ENCODE data around the gene IQCE. TPM values are rescaled to one million over a fixed set of nuclear protein-coding genes. Genes with fewer than 3 reads are reported as not detected.

IQCE gene
- total and polyA plus RNA-seq, 2 donors from 2014 or later = 6.1 to 27.8 TPM

DNA sequence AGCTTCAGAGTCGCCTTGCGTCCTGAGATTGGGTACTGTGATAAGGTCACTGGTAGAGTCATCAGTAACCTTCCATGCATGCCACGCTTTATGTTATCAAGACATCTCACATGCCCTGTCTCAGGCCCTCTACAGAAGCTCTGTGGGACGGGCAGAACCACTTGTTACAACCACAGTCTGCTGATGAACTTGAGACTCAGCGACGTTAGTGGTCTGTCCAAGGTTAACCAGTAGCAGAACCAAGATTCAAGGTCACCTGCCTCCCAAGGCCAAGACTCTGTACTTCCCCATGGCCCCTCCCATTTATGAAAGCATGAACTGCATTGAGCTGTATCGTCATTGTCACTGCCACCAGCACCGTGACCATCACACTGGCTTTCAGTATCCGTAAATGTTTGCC lies 15.0 kb downstream of the IQCE start:
- Histone ChIP-seq H3K9me3 (ENCODE audit: control insufficient read depth in 2 of 3, insufficient read depth in 1 of 3, low read length in 3 of 3) (no peaks in the 10 kb centered on the region), H3K4me1 (ENCODE audit: control insufficient read depth in 2 of 3, insufficient read depth in 2 of 3, low read depth in 1 of 3, low read length in 3 of 3) (no peaks in the 10 kb centered on the region), H3K4me3 (ENCODE audit: low read length in 3 of 3) (no peak overlapping the region), H3K27me3 (ENCODE audit: control insufficient read depth, insufficient read depth, low read length) (no peaks in the 10 kb centered on the region), H3K36me3 (ENCODE audit: control insufficient read depth in 2 of 3, insufficient read depth in 3 of 3, low read length in 3 of 3) (peaks cover 0 to 31% (median 13%) of the 10 kb centered on the region in 3 donors), H3K27ac (ENCODE audit: low read depth in 2 of 2, low read length in 2 of 2) (no peak overlapping the region), H3K9ac (ENCODE audit: low read length in 3 of 3) (no peak overlapping the region)
- no peak for DNase-seq
- intact Hi-C loops (cut with DNase I) = no loop called here
- no peak for FAIRE-seq
- TF ChIP-seq, protein P1, sequence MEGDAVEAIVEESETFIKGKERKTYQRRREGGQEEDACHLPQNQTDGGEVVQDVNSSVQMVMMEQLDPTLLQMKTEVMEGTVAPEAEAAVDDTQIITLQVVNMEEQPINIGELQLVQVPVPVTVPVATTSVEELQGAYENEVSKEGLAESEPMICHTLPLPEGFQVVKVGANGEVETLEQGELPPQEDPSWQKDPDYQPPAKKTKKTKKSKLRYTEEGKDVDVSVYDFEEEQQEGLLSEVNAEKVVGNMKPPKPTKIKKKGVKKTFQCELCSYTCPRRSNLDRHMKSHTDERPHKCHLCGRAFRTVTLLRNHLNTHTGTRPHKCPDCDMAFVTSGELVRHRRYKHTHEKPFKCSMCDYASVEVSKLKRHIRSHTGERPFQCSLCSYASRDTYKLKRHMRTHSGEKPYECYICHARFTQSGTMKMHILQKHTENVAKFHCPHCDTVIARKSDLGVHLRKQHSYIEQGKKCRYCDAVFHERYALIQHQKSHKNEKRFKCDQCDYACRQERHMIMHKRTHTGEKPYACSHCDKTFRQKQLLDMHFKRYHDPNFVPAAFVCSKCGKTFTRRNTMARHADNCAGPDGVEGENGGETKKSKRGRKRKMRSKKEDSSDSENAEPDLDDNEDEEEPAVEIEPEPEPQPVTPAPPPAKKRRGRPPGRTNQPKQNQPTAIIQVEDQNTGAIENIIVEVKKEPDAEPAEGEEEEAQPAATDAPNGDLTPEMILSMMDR (IDR thresholded peaks at IDR 0.05; ENCODE audit: borderline replicate concordance, extremely low read depth, insufficient read depth) = no peak

DNA sequence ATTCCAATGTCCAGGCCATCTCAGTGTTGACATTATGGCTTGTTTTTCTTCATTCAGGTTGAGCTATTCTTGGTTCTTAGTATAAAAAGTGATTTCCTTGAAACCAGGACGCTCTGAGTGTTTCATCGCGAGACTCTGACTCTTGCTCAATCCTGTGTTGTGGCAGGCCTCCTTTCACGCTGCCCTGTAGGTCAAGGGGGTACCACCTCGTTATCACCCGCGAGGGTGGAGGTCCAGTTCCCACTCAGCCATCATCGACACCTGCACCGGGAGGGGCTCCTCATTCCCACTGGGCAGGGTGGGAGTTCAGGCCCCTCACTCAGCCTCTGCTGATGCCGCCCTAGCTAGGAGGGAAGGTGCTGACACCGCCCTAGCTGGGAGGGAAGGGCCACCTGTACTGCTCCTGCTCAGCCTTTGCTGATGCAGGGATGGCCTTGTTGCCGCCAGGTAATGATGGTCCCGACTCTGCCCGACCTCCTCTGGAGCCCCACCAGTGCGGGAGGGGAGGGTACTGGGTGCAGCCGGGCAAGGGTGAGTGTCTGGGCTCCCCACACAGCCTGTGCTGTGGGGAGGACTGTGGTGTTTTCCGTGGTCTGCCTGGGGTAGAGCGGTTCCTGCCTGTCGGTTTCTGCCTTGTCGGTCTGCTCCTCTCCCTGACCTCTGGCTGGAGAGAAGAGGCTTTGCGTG lies 16.4 kb downstream of the IQCE start:
- no peak for DNase-seq
- intact Hi-C loops (cut with DNase I) = no loop called here
- Histone ChIP-seq H3K9ac (ENCODE audit: low read length in 3 of 3) (no peak overlapping the region), H3K27ac (ENCODE audit: low read depth in 2 of 2, low read length in 2 of 2) (no peak overlapping the region), H3K27me3 (ENCODE audit: control insufficient read depth, insufficient read depth, low read length) (no peaks in the 10 kb centered on the region), H3K9me3 (ENCODE audit: control insufficient read depth in 2 of 3, insufficient read depth in 1 of 3, low read length in 3 of 3) (no peaks in the 10 kb centered on the region), H3K4me1 (ENCODE audit: control insufficient read depth in 2 of 3, insufficient read depth in 2 of 3, low read depth in 1 of 3, low read length in 3 of 3) (no peaks in the 10 kb centered on the region), H3K36me3 (ENCODE audit: control insufficient read depth in 2 of 3, insufficient read depth in 3 of 3, low read length in 3 of 3) (peaks cover 0 to 31% (median 13%) of the 10 kb centered on the region in 3 donors), H3K4me3 (ENCODE audit: low read length in 3 of 3) (no peak overlapping the region)
- TF ChIP-seq, protein P1 (IDR thresholded peaks at IDR 0.05; ENCODE audit: borderline replicate concordance, extremely low read depth, insufficient read depth) = no peak
- no peak for FAIRE-seq

DNA sequence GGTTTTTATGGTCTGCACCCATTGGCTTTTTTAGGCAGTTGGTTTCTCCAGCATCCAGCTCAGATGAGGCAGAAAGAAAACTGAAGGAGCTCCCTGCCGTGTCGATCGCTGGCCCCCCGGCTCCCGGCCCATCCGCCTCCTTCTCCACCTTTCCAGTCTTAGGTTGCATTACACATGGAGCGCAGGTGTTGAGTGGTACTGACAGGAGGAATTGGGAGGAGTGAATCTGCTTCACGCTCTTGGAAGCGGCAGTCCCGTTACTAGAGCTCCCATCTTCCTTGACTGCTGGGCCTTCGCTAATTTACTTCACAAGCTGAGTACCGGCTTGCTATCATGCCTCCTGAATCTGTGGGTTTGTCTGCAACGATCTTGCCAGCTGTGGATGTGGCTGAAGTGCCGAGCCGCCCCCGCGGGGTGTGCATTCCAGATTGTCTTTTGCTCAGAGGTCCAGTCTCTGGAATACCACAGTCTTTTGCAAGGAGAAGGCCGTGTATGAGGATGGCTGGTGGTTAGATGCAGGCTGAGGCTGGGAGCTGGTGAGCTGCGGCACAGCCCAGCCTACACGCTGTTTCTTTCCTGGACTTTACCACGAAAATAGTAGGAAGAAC lies 17.1 kb downstream of the IQCE start:
- FAIRE-seq (no peak), DNase-seq (peak in 3 of 5 donors; percentile 44 to 57 (median 54))
- Histone ChIP-seq H3K27me3 (ENCODE audit: control insufficient read depth, insufficient read depth, low read length) (no peaks in the 10 kb centered on the region), H3K9ac (ENCODE audit: low read length in 3 of 3) (no peak overlapping the region), H3K4me3 (ENCODE audit: low read length in 3 of 3) (no peak overlapping the region), H3K36me3 (ENCODE audit: control insufficient read depth in 2 of 3, insufficient read depth in 3 of 3, low read length in 3 of 3) (peaks cover 0 to 31% (median 13%) of the 10 kb centered on the region in 3 donors), H3K4me1 (ENCODE audit: control insufficient read depth in 2 of 3, insufficient read depth in 2 of 3, low read depth in 1 of 3, low read length in 3 of 3) (no peaks in the 10 kb centered on the region), H3K9me3 (ENCODE audit: control insufficient read depth in 2 of 3, insufficient read depth in 1 of 3, low read length in 3 of 3) (no peaks in the 10 kb centered on the region), H3K27ac (ENCODE audit: low read depth in 2 of 2, low read length in 2 of 2) (no peak overlapping the region)
- TF ChIP-seq, protein P1 (IDR thresholded peaks at IDR 0.05; ENCODE audit: borderline replicate concordance, extremely low read depth, insufficient read depth) = no peak
- intact Hi-C loops (cut with DNase I) = no loop called here

Data from kidney (tissue), 14 donors.